NB4 (cell line): Measurements from ENCODE around the gene MFSD6.

ENCODE experiments used
- MYC ChIP-seq: IDR thresholded peaks from 2 replicates; pipeline ENCODE4 v1.6.1; 2011; ENCODE audit warnings: low read depth, low read length
- TF ChIP-seq, protein P1 (sequence below): IDR thresholded peaks from one replicate; pipeline ENCODE4 v1.5.1; 2012; ENCODE audit warnings: low read depth, low read length

DNA sequence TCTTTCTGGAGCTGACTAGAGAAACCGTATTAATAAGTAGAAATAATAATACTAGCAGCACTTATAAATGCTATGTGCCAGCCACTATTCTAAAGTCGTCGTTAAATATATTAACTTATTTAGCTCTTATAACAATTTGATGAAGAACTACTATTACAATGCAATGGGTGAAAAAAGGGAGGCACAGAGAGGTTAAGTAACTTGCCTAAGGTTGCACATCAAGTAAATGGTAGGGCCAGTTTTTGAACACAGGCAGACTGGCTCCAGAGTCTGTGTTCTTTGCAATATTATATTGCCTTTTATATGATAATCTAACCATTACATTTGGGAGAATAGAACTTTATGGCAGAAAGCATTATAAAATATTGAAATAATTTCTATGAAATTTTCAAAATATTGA lies 47.2 kb upstream of the MFSD6 start:
- TF ChIP-seq, protein P1, sequence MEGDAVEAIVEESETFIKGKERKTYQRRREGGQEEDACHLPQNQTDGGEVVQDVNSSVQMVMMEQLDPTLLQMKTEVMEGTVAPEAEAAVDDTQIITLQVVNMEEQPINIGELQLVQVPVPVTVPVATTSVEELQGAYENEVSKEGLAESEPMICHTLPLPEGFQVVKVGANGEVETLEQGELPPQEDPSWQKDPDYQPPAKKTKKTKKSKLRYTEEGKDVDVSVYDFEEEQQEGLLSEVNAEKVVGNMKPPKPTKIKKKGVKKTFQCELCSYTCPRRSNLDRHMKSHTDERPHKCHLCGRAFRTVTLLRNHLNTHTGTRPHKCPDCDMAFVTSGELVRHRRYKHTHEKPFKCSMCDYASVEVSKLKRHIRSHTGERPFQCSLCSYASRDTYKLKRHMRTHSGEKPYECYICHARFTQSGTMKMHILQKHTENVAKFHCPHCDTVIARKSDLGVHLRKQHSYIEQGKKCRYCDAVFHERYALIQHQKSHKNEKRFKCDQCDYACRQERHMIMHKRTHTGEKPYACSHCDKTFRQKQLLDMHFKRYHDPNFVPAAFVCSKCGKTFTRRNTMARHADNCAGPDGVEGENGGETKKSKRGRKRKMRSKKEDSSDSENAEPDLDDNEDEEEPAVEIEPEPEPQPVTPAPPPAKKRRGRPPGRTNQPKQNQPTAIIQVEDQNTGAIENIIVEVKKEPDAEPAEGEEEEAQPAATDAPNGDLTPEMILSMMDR, result no peak
- TF ChIP-seq MYC, result no peak
